GM18508 (cell line): ENCODE results near the gene ATP2A2.

Source experiments
- ATAC-seq: cut with Tn5 transposase; IDR thresholded peaks from one replicate; pipeline ENCODE4 v1.9.1; 2021; ENCODE audit warnings: moderate number of reproducible peaks; ENCODE audit not compliant: insufficient read depth, unreplicated experiment

ATP2A2 gene

GRCh38 chr12:110287986-110288385 lies 6.9 kb downstream of the ATP2A2 start:
- no peak for ATAC-seq

- no peak for ATAC-seq
These were observed 8.1 kb downstream of the ATP2A2 start for GRCh38 chr12:110289044-110289710.

- ATAC-seq, result no peak
These were observed 8.6 kb downstream of the ATP2A2 start for GRCh38 chr12:110289711-110290078.

- ATAC-seq, result no peak
These were observed 20.2 kb downstream of the ATP2A2 start for GRCh38 chr12:110301065-110301806.

DNA sequence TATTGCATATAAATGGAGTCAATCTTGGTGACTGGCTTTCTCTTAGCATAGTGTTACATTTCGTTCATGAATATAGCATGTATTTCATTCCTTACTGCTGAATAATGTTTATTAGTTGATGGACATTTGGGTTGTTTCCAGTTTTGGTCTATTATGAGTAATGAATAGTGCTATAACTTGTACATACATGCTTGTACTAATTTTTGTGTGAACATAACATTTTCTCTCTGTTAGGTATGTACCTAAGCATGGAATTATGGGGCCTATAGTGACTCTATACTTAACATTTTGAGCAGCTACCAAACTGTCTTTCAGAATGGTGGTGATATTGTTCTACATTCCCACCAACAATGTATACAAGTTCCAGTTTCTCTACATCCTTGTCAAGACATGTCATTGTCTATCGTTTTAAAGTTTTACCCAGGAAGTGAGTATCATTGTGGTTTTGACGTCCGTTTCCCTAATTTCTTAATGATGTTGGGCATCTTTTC lies 23.1 kb downstream of the ATP2A2 start:
- no peak for ATAC-seq

DNA sequence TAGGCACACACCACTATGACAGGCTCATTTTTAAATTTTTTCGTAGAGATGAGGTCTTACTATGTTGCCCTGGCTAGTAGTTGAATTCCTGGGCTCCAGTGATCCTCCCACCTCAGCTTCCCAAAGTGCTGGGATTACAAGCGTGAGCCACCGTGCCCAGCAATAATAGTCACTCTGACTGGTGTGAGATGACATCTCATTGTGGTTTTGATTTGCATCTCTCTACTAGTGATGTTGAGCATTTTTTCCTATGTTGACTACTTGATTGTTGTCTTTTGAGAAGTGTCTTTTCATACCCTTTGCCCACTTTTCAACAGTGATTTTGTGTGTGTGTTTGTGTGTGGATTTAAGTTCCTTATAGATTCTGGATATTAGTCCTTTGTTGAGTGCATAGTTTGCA lies 26.3 kb downstream of the ATP2A2 start:
- no peak for ATAC-seq

DNA sequence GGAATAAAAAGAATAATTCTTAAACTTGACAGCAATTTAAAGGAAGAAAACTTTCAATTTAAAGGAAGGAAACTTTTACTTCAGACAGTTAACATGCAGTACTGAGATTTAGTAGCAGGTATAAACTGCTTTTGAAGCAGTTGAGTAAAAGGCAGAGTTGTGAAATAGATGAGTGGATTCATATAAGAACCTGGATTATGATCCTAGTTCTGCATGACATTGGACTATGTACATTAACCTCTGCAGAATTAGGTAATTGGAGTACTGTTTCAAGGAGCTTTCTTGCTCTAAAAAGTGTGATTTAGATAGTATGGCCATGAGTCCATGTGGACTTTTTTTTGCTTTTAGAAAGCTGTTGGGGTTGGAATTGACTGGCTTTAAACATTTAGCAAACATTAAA lies 29.7 kb downstream of the ATP2A2 start:
- no peak for ATAC-seq

DNA sequence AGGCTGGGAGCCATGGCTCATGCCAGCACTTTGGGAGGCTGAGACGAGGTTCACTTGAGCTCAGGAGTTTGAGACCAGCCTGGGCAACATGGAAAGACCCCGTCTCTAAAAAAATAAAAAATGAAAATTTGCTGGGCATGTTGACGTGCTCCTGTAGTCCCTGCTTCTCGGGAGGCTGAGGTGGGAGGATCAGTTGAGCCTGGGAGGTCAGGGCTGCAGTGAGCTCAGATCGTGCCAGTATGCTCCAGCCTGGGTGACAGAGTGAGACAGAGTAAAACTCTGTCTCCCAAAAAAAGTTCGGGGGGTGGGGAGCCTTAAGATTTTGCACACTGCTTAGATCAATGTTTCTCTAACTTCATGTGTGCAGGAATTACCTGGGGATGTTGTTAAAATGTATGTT lies 30.9 kb downstream of the ATP2A2 start:
- no peak for ATAC-seq

DNA sequence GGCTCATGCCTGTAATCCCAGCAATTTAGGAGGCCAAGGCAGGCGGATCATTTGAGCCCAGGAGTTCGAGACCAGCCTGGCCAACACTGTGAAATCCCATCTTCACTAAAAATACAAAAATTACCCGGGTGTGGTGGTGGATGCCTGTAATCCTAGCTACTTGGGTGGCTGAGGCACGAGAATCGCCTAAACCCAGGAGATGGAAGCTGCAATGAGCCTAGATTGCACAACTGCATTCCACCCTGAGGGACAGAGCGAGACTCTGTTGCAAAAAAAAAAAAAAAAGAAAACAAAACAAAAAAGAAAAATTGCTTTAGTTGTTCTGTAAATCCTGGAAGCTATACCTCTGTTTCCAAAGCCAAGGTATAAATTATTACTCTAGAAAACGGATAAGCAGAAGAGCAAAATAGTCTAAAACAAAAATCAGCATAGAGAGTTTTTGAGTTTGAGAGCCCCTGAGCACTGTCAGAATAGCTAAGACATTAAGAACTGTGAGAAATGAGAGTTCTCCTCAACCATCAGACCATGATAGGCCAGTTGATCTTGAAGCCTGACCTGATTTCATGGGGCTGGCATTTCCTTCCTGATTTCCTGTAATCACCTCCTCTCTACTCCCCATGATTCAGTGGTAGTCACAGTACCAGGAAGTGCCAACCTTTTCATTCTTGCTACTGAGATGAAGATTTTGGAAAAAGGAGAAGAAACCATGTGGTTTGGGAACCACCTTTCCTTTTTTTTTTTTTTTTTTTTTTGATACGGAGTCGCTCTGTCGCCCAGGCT lies 31.7 kb downstream of the ATP2A2 start:
- no peak for ATAC-seq

GRCh38 chr12:110314308-110314707 lies 33.3 kb downstream of the ATP2A2 start:
- ATAC-seq, result no peak

DNA sequence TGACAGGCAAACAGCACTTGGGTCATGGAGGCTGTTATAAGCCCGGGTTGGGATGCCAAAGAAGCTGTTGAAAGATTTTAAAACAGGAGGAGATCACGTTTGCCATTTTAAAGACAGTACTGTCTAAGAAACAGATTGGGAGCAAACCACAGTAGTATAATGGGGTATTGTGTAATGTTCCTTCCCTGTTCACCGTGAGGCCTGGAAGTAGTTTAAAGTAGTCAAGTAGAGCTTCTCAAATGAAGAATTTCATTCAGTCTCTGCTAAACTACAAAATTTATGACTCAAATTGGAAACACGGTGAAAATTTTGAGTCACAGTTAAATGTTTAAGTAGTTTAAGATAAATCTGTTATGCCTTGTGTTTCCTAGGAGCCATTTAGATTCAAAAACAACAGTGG lies 35.8 kb downstream of the ATP2A2 start:
- ATAC-seq, result no peak

DNA sequence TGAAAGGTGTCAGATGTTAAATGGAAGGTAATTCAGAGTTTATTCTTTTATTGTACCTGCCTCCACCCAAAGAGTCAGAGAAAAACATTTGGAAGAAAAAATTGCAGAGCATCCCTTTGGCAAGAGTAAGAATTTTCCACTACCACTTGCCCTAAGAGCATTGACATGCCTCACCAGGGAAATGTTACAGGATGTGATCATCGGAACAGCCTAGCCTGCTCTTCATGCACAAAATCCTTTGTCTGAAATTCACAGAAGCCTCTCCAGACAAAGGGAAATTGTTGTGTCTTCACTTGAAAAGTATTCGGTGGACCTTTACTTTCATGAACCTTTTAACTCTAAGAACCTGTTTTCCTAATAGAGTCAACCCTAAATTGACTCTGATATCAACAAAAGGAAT lies 36.9 kb downstream of the ATP2A2 start:
- ATAC-seq, result no peak

DNA sequence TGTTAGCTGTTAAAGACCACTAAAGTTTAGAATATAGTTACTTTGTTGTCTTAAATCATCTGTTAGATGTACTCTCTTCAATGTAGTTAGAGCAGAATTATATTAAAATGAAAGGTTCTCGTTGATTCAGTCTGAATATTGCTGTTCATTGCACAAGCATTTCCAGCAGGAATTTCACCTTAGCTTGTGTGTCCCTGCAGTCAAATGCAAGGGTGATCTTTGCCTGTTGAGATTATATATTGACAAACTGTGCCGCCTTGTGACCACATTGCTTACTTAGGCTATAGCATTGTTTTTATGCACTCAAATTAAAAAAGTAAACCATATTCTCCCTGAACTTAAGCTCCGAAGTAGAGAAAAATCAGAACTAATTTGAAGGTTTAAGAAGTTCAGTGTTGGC lies 39.5 kb downstream of the ATP2A2 start:
- ATAC-seq, result no peak

GRCh38 chr12:110329710-110330109 lies 48.7 kb downstream of the ATP2A2 start:
- no peak for ATAC-seq

- no peak for ATAC-seq
These were observed 49.1 kb downstream of the ATP2A2 start for GRCh38 chr12:110330124-110330523.

GRCh38 chr12:110330544-110330943 lies 49.5 kb downstream of the ATP2A2 start:
- no peak for ATAC-seq

DNA sequence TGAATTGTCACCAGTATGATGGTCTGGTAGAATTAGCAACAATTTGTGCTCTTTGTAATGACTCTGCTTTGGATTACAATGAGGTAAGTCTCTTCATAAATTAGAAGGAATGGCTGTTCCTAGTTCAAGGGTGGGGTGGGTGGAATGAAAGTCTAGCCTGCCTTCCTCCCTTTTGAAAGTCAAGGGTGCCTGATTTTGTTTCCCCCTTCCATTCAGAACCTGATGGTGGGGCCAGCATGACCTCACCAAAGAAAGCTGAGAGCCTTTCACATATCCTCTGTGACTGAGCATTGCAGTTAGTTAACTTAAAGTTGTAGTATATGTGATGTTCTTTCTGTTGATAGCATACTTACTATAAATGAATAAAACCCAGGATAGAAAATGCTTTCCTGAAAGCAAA lies 52.2 kb downstream of the ATP2A2 start:
- ATAC-seq, result no peak

- no peak for ATAC-seq
These were observed 54.5 kb downstream of the ATP2A2 start for GRCh38 chr12:110335481-110336045.

DNA sequence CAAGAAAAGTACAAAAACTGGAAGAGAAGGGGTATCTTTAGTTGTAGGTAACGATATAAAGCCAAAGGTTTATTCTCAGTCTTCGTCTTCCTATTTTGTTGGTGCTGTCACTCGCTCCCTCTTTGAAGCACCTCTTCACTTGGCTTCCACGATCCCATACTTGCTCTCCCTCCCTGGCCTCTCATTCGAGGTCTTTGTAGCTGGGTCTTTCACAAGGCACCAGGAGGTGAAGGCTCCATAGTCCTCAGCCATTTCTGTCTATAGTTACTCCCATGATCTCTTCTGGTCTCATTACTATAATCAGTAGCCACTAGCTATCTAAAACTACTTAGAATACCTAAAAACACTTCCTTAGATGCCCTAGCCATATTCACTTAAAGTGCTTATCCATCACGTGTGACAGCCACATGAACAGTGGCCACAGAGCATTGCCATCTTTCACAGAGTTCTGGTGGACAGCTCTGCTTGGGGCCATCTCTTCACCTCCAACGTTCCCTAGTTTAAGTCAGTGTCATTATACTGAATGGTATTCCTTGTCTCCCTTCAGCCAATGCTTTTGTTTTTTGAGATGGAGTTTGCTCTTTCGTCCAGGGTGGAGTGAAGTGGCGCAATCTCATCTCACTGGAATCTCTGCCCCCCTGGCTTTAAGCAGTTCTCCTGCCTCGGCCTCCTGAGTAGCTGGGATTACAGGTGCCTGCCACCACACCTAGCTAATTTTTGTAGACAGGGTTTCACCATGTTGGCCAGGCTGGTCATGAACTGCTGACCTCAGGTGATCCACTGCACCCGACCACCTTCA lies 57.1 kb downstream of the ATP2A2 start:
- no peak for ATAC-seq

GRCh38 chr12:110338754-110339153 lies 57.7 kb downstream of the ATP2A2 start:
- no peak for ATAC-seq
